HepG2 (cell line): ENCODE data around the gene LIMK2. TPM values are rescaled to one million over a fixed set of nuclear protein-coding genes. Genes with fewer than 3 reads are reported as not detected.
A peak's percentile ranks its signal among the peaks of the same experiment; 100 is the strongest.

Experiments
- KAT2B ChIP-seq: fragments of 150-350 bp; IDR thresholded peaks from 2 replicates; pipeline ENCODE4 v1.6.1; 2014; ENCODE audit warnings: low read depth, low read length, borderline replicate concordance
- ZNF230 ChIP-seq: sonication (generic); formaldehyde crosslinking; IDR thresholded peaks from 2 replicates; pipeline ENCODE4 v1.4.0; 2020; ENCODE audit warnings: mild to moderate bottlenecking, missing genetic modification reagents
- ZNF280D ChIP-seq: sonication (generic); formaldehyde crosslinking; IDR thresholded peaks from 2 replicates; pipeline ENCODE4 v1.5.1; 2020; ENCODE audit warnings: mild to moderate bottlenecking, missing genetic modification reagents
- ZNF496 ChIP-seq: sonication (generic); formaldehyde crosslinking; IDR thresholded peaks from 2 replicates; pipeline ENCODE4 v1.8.1; 2023; ENCODE audit warnings: mild to moderate bottlenecking, moderate library complexity, missing genetic modification reagents; ENCODE audit not compliant: insufficient replicate concordance
- polyA plus RNA-seq, 8 experiments: library from polyadenylated mRNA; depleted of rRNA in 3 of 8; stranded (reverse) in 7 of 8; unstranded in 1 of 8; fragments of >200 nt; fragmentation: Illumina TruSeq in 4 of 8; extraction: Trizol in 4 of 8; gene quantifications; 2 replicates each; pipeline versions ENCODE4 v1.2.1 to v1.2.3, GENCODE V29; 2011 to 2016; ENCODE audit warnings: low read depth in 4 of 8, missing spikeins in 1 of 8, mixed read lengths in 1 of 8; ENCODE audit not compliant: insufficient read depth in 1 of 8
- total RNA-seq, 5 experiments: library from RNA; depleted of rRNA; stranded (reverse); fragments of >200 nt; fragmentation: Illumina TruSeq; extraction: Trizol; gene quantifications; 2 replicates each; pipeline ENCODE4 v1.2.3, GENCODE V29; 2016; ENCODE audit warnings: low read depth in 1 of 5
- TF ChIP-seq, protein P1 (sequence below): IDR thresholded peaks from 2 replicates; pipeline ENCODE4 v1.6.1; 2016; ENCODE audit warnings: mild to moderate bottlenecking

Gene LIMK2
- total and polyA plus RNA-seq, 2 of the 13 experiments (the other 11 are each of a cell fraction or from before 2014, with no cell fraction given) = 20.9 to 29.8 TPM

DNA sequence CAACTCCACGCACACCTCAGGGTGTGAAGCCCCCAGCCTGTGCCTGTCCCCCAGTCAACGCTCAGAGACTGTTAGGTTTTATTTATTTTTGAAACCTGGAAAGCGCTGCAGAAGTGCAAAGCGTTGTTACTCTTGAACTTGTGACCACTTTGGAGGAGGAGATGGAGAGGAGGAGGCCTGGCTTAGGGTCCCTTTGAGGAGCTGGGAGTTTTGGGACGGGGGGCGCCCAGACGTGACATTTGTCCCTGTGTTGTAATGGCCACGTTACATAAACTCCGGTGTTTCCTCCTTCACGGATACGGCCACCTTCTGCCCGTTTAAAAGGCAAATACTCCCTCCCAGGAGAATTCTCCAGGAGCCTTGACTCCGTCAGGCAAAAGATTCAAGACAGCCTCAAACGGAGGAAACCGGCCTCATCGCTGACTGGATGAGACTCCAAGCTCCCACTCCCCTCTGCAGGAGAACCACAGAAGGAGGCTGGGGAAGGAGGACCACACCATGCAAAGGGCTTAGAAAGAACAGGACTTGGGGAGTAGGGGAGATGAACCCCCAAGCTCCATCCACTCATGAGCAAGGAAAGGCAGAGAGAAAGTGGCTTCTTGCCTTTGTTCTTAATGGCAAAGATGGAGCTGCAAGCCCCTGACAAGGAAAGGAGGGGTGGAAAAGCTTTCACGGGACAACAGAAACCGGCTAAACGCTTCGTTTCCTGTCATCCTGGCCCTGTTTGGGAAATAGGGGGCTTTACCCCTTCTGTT is 79.6 kb downstream of the LIMK2 start (continued):
- peak; percentile 68; the same call in 1 of the 2 replicates for TF ChIP-seq ZNF280D (CRISPR knock-in tag)
- TF ChIP-seq, protein P1, sequence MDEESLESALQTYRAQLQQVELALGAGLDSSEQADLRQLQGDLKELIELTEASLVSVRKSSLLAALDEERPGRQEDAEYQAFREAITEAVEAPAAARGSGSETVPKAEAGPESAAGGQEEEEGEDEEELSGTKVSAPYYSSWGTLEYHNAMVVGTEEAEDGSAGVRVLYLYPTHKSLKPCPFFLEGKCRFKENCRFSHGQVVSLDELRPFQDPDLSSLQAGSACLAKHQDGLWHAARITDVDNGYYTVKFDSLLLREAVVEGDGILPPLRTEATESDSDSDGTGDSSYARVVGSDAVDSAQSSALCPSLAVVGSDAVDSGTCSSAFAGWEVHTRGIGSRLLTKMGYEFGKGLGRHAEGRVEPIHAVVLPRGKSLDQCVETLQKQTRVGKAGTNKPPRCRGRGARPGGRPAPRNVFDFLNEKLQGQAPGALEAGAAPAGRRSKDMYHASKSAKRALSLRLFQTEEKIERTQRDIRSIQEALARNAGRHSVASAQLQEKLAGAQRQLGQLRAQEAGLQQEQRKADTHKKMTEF (CRISPR knock-in tag) = no peak
- no peak for TF ChIP-seq ZNF496 (CRISPR knock-in tag)
- 0 out of 2 replicates have a peak, but pooled peaks have one; percentile 32 for TF ChIP-seq ZNF230 (CRISPR knock-in tag)
- TF ChIP-seq KAT2B = no peak
- TF ChIP-seq, all 625 proteins: peak for 14
